H1 (cell line): Measurements from ENCODE around the gene KCNA10. TPM values are rescaled to one million over a fixed set of nuclear protein-coding genes. Genes with fewer than 3 reads are reported as not detected.

Experiments used
- CTBP2 ChIP-seq: IDR thresholded peaks from 2 replicates; pipeline ENCODE4 v1.7.0; 2011; ENCODE audit warnings: borderline replicate concordance, mild to moderate bottlenecking, moderate library complexity, mixed read lengths, low read length; ENCODE audit not compliant: insufficient read depth, insufficient read length
- polyA plus RNA-seq, 7 experiments: library from polyadenylated mRNA; depleted of rRNA in 3 of 7; stranded (reverse) in 5 of 7; unstranded in 2 of 7; fragments of >200 nt in 5 of 7; fragments of 200-250 nt in 2 of 7; gene quantifications; 1 replicate in 5 of 7; 2 replicates in 1 of 7; 4 replicates in 1 of 7; pipeline versions ENCODE4 v1.2.1 to v1.2.3, GENCODE V29; 2011 to 2013; ENCODE audit warnings: missing spikeins in 2 of 7, mixed read lengths in 2 of 7
- total RNA-seq: library from RNA; stranded (reverse); fragmentation: NEBNext Ultra II Directional; extraction: Animal tissue kit (Norgen Biotek cat#: 25700); gene quantifications from 2 replicates; pipeline ENCODE4 v1.2.1, GENCODE V29; 2021

Gene KCNA10
- total and polyA plus RNA-seq, 2 of the 8 experiments (the other 6 are each of a cell fraction or from before 2014, with no cell fraction given): not detected

DNA sequence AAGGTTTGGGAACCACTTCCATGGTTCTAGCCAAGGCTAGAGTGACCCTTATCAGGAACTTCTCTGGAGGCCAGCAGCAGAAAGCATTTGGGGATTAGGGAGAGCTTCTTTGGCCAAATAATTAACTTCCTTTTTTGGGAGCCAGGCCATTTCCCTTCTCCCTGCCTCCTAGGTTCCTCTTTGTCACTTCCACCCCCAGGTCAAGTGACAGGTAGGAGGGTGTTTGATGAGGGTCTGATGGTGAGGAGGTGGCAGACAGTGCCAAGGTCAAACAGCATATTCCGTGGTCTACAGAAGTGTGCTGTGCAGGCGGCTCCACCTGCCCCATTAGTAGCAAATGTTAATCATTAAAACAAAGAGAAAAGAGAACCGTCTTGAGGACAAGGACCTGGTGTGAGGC lies 1.9 kb upstream of the KCNA10 start (continued):
- TF ChIP-seq CTBP2: no peak
